Mucosa of descending colon (tissue), 3 donors: Measurements from ENCODE around the gene SCAF1. TPM values are rescaled to one million over a fixed set of nuclear protein-coding genes. Genes with fewer than 3 reads are reported as not detected.
A peak's percentile ranks its signal among the peaks of the same experiment; 100 is the strongest.

ENCODE experiments used
- ATAC-seq: fragments of 200-7000 bp; cut with Tn5 transposase; one replicate; pipeline ENCODE4 v1.9.1; 2020; ENCODE audit warnings: mild to moderate bottlenecking, moderate library complexity
- DNase-seq, 3 donors: peaks; one replicate each; pipeline ENCODE4 v3.0.0-alpha.2; 2020
- H3K36me3 ChIP-seq: fragments of 200-600 bp; one replicate; pipeline ENCODE4 v1.8.0; 2021; ENCODE audit warnings: low read depth, mild to moderate bottlenecking
- H3K4me1 ChIP-seq: fragments of 200-600 bp; one replicate; pipeline ENCODE4 v1.8.0; 2021; ENCODE audit warnings: low read depth, mild to moderate bottlenecking
- H3K4me3 ChIP-seq: fragments of 200-600 bp; one replicate; pipeline ENCODE4 v1.8.0; 2021; ENCODE audit warnings: mild to moderate bottlenecking
- H3K9me3 ChIP-seq: fragments of 200-600 bp; one replicate; pipeline ENCODE4 v1.8.0; 2021; ENCODE audit warnings: mild to moderate bottlenecking
- intact Hi-C, 2 donors: fragments of 100-400 bp; cut with DNase I in 1 of 2; cut with micrococcal nuclease in 1 of 2; formaldehyde crosslinking; loops; one replicate each; pipeline versions ENCODE4 v1.11.0 to v1.11.1; 2022; cut with DNase I, micrococcal nuclease
- total RNA-seq, 3 donors: library from RNA; stranded (reverse); fragmentation: NEBNext Ultra II Directional in 2 of 3; extraction: Animal tissue kit (Norgen Biotek cat#: 25700) in 2 of 3; gene quantifications; one replicate each; pipeline versions ENCODE4 v1.2.1 to v1.2.4, GENCODE V29; 2021 to 2023
- TF ChIP-seq, protein P1 (sequence below): fragments of 200-600 bp; IDR thresholded peaks from one replicate; pipeline ENCODE4 v1.8.0; 2022; ENCODE audit warnings: antibody characterized with exemption, mild to moderate bottlenecking
- donor health status: DM: no; HTN: no; CAD: no; lungs with moderate emphysema.
- donor health status: DM: no; HTN: no; CAD: no.
- donor health status: DM: no; HTN: yes; CAD: no.

Gene SCAF1
- total RNA-seq, 3 donors from 2014 or later = 55.5 to 75.0 (median 56.1) TPM

DNA sequence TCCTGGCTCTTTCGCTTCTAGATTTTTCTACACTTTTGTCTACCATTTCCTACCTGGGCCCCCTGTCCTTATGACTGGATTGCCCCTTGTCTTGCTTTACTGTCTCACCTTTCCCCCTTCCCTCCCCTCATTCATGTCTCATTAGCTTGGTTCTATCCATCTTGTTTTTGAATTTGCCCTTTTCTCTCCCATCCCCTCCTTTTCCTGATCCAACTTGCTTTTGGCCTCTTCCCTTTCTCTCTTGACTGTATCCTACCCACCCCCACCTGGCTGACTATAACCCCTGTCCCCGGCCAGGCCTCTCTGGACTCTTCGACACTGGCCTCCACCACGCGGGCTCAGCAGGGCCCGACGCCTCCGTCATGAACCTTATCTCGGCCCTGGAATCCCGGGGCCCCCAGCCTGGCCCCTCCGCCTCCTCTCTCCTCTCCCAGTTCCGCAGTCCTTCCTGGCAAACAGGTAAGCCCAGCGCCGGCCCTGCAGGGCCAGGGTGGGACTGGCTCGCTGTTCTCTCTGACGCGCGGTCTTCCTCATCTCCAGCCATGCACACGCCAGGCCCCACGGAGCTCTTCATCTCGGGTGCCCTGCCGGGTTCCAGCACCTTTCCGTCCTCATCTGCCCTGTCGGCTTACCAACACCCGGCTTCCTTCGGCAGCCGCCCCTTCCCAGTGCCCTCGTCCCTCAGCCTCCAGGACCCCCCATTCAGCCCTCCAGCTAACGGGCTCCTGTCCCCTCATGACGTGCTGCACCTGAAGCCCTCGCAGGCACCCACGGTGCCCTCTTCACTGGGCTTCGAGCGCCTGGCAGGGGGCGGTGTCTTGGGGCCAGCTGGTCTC, 47.6 kb upstream of the SCAF1 start:
- peak in 1 of 3 donors; percentile 35 for DNase-seq
- TF ChIP-seq, protein P1, sequence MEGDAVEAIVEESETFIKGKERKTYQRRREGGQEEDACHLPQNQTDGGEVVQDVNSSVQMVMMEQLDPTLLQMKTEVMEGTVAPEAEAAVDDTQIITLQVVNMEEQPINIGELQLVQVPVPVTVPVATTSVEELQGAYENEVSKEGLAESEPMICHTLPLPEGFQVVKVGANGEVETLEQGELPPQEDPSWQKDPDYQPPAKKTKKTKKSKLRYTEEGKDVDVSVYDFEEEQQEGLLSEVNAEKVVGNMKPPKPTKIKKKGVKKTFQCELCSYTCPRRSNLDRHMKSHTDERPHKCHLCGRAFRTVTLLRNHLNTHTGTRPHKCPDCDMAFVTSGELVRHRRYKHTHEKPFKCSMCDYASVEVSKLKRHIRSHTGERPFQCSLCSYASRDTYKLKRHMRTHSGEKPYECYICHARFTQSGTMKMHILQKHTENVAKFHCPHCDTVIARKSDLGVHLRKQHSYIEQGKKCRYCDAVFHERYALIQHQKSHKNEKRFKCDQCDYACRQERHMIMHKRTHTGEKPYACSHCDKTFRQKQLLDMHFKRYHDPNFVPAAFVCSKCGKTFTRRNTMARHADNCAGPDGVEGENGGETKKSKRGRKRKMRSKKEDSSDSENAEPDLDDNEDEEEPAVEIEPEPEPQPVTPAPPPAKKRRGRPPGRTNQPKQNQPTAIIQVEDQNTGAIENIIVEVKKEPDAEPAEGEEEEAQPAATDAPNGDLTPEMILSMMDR = no peak
- Histone ChIP-seq H3K9me3 (no peaks in the 10 kb centered on the region), H3K4me3 (no peak overlapping the region), H3K4me1 (peaks cover 10% of the 10 kb centered on the region), H3K36me3 (peaks cover 1% of the 10 kb centered on the region)
- ATAC-seq = no peak
- intact Hi-C loops = no loop called here

DNA sequence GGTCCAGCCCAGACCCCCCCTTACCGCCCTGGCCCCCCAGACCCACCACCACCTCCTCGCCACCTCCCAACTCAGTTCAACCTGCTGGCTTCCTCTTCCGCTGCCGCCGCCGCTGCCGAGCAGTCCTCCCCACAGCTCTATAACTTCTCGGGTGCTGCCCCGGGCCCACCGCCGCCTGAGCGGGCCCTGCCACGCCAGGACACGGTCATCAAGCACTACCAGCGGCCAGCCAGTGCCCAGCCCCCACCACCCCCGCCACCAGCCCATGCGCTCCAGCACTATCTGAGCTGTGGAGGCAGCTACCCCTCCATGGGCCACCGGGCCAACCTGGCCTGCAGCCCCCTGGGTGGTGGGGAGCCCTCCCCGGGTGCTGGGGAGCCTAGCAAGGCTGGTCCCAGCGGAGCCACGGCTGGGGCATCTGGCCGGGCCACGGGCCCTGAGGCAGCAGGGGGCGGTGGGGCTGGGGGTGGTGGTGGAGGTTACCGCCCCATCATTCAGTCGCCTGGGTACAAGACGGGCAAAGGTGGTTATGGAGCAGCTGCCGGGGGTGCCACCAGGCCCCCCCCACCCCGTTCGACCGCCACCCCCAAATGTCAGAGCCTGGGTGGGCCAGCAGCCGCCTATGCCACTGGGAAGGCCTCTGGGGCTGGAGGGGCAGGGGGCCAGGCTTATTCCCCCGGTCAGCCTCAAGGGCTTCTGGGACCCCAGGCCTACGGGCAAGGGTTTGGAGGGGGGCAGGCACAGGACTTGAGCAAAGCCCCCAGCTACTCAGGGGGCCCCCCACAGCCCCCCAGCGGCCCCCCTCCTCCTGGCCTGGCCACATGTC, 46.8 kb upstream of the SCAF1 start:
- no peak overlapping the region for H3K4me3 ChIP-seq
- intact Hi-C loops = no loop called here
- peaks cover 6% of the 10 kb centered on the region for H3K36me3 ChIP-seq
- TF ChIP-seq, protein P1 = no peak
- H3K4me1 ChIP-seq = peaks cover 10% of the 10 kb centered on the region
- no peaks in the 10 kb centered on the region for H3K9me3 ChIP-seq
- ATAC-seq (no peak), DNase-seq (peak in 1 of 3 donors; percentile 40)

DNA sequence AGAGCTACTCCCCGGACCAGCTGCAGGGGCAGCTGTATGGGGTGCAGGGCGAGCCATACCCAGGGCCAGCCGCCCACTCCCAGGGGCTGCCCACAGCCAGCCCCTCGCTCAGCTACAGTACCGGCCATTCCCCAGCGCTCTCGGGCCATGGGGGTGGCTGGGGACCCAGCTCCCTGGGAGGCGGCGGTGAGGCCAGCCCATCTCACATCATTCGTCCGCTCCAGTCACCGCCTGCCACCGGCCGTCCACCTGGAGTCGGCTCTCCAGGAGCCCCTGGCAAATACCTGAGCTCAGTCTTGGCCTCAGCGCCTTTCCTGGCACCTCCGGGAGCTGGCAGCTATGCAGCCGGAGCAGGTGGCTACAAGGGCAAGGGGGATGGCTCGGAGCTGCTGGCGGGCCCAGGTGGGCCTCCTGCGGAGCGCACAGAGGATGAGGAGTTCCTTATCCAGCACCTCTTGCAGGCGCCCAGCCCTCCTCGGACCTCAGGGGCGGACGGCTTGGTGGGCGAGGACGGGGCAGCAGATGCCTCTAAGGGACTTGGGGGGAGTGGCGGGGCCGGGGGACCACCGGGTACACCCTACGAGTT, 46.1 kb upstream of the SCAF1 start:
- no peaks in the 10 kb centered on the region for H3K9me3 ChIP-seq
- ATAC-seq = no peak

DNA sequence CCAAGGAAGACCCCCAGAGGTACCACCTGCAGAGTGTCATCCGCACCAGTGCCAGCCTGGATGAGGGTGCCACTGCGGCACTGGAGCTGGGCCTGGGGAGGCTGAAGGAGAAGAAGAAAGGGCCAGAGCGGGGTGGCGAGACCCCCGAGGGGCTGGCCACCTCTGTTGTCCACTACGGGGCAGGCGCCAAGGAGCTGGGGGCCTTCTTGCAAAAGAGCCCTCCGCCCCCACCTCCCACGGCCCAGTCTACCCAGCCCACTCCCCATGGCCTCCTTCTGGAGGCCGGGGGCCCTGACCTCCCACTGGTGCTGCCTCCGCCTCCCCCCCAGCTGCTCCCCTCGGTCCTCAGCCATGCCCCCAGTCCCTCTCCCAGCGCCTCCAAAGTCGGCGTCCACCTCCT, 45.6 kb upstream of the SCAF1 start:
- H3K9me3 ChIP-seq = no peaks in the 10 kb centered on the region
- TF ChIP-seq, protein P1 = no peak
- intact Hi-C loops = no loop called here
- H3K4me3 ChIP-seq = no peak overlapping the region
- peaks cover 6% of the 10 kb centered on the region for H3K36me3 ChIP-seq
- ATAC-seq (no peak), DNase-seq (peak in 1 of 3 donors; percentile 35)
- H3K4me1 ChIP-seq = peaks cover 10% of the 10 kb centered on the region

More for the DNA sequence above, 46.1 kb upstream of the SCAF1 start:
- intact Hi-C loops = no loop called here
- Histone ChIP-seq H3K36me3 (peaks cover 6% of the 10 kb centered on the region), H3K4me1 (peaks cover 10% of the 10 kb centered on the region), H3K4me3 (no peak overlapping the region)
- no peak for DNase-seq
- TF ChIP-seq, protein P1 = no peak

DNA sequence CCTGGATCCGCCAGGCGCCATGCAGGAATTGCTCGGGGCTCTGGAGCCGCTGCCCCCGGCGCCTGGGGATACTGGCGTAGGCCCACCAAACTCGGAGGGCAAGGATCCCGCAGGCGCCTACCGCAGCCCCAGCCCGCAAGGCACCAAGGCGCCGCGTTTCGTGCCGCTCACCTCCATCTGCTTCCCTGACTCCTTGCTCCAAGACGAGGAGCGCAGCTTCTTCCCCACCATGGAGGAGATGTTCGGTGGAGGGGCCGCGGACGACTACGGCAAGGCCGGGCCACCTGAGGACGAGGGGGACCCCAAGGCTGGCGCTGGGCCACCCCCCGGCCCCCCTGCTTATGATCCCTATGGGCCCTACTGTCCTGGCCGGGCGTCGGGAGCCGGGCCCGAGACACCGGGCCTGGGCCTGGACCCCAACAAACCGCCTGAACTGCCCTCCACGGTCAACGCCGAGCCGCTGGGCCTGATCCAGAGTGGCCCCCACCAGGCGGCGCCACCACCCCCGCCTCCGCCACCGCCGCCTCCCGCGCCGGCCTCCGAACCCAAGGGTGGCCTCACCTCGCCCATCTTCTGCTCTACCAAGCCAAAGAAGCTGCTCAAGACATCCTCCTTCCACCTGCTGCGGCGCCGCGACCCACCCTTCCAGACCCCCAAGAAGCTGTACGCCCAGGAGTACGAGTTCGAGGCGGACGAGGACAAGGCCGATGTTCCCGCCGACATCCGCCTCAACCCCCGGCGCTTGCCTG, 44.9 kb upstream of the SCAF1 start:
- H3K36me3 ChIP-seq = peaks cover 6% of the 10 kb centered on the region
- intact Hi-C loops = no loop called here
- ATAC-seq = no peak

More for the DNA sequence above, 44.9 kb upstream of the SCAF1 start:
- TF ChIP-seq, protein P1 = no peak
- no peak overlapping the region for H3K4me3 ChIP-seq
- no peak for DNase-seq
- no peaks in the 10 kb centered on the region for H3K9me3 ChIP-seq
- H3K4me1 ChIP-seq = peaks cover 10% of the 10 kb centered on the region
